Measurements from ENCODE around the gene ARFGAP1. TPM values are rescaled to one million over a fixed set of nuclear protein-coding genes. Genes with fewer than 3 reads are reported as not detected.
"Not testable (repeated sequence)": the region's sequence is repeated elsewhere in the genome, so short reads cannot be mapped to it uniquely, and the experiment has no call there.

The ARFGAP1 gene
- polyA plus RNA-seq, 2 of the 4 experiments (the other 2 are of a cell fraction), result 41.0 to 106 TPM

GRCh38 chr20:63305393-63305792 lies 32.8 kb downstream of the ARFGAP1 start:
- no peaks in the 10 kb centered on the region for H3K4me1 ChIP-seq
- no peak for TF ChIP-seq ATOH8 (CRISPR knock-in tag; IDR thresholded peaks at IDR 0.05; ENCODE audit: low read depth)
- no peak for TF ChIP-seq CBX2 (IDR thresholded peaks at IDR 0.05; ENCODE audit: borderline replicate concordance, low read depth)
- no peak for TF ChIP-seq USF2 (IDR thresholded peaks at IDR 0.05)
- no peak for TF ChIP-seq CBX8 (IDR thresholded peaks at IDR 0.05)
- no peak for TF ChIP-seq NPAS2 (CRISPR knock-in tag; IDR thresholded peaks at IDR 0.05; ENCODE audit: borderline replicate concordance)
- no peak for TF ChIP-seq TP53 (CRISPR knock-in tag; IDR thresholded peaks at IDR 0.05)
- no peak for TF ChIP-seq PHF8 (IDR thresholded peaks at IDR 0.05; ENCODE audit: borderline replicate concordance, low read depth)
- no peak for TF ChIP-seq ELK1 (IDR thresholded peaks at IDR 0.05; ENCODE audit: low read depth, low read length)
- no peak overlapping the region for H3K4me3 ChIP-seq
- FAIRE-seq (no peak), DNase-seq (ENCODE audit: low read depth in 1 of 2, low spot score in 1 of 2) (no peak), ATAC-seq (no peak)
- no peak overlapping the region for H3K4me2 ChIP-seq
- ChIA-PET CTCF (interaction anchor here (0.9 to 1.5 kb wide), 3 partner anchors 18 to 82 kb away, joined by 3 to 8 read pairs (median 6); no protein-coding TSS in a partner anchor), POLR2A (no interaction called here)
- WGBS (ENCODE audit: missing lambda C conversion rate), result 40% methylated on average over 1 of the region's 8 CpGs
- H3K27ac ChIP-seq, result no peak overlapping the region
- peaks cover 14% of the 10 kb centered on the region; the same call in 2 of the 3 replicates for H3K9me3 ChIP-seq

GRCh38 chr20:63305933-63306672 lies 33.5 kb downstream of the ARFGAP1 start:
- H3K27ac ChIP-seq; H3K4me1 ChIP-seq; H3K4me3 ChIP-seq; FAIRE-seq; H3K9me3 ChIP-seq; DNase-seq (ENCODE audit: low read depth in 1 of 2, low spot score in 1 of 2); H3K4me2 ChIP-seq; ATAC-seq; POLR2A ChIA-PET: not testable (repeated sequence)
- TF ChIP-seq MAX (IDR thresholded peaks at IDR 0.05), result 0 out of 2 replicates have a peak, but pooled peaks have one; percentile 43
- CTCF ChIA-PET, result interaction anchor here (1.1 to 1.5 kb wide), 2 partner anchors 76 to 82 kb away, joined by 6 to 8 read pairs; no protein-coding TSS in a partner anchor
- WGBS (ENCODE audit: missing lambda C conversion rate), result 44% methylated on average over 18 of the region's 30 CpGs

GRCh38 chr20:63306673-63307537 lies 34.3 kb downstream of the ARFGAP1 start:
- 56% methylated on average over 4 of the region's 35 CpGs for WGBS (ENCODE audit: missing lambda C conversion rate)
- Histone ChIP-seq H3K4me1 (0 out of 3 replicates have a peak, but pooled peaks cover 3% of the 10 kb centered on the region), H3K27ac (no peak overlapping the region), H3K9me3 (peaks cover 3% of the 10 kb centered on the region; the same call in 1 of the 3 replicates), H3K4me3 (no peak overlapping the region), H3K4me2 (no peak overlapping the region)
- TF ChIP-seq CBX8 (IDR thresholded peaks at IDR 0.05) (no peak), E2F6 (IDR thresholded peaks at IDR 0.05; ENCODE audit: borderline replicate concordance, low read depth) (no peak), MAFK (IDR thresholded peaks at IDR 0.05; ENCODE audit: partially characterized antibody) (no peak), JUNB (IDR thresholded peaks at IDR 0.05) (no peak), MYC (IDR thresholded peaks at IDR 0.05; ENCODE audit: borderline replicate concordance, low read length) (no peak), KDM5A (IDR thresholded peaks at IDR 0.05) (no peak), EHF (CRISPR knock-in tag; IDR thresholded peaks at IDR 0.05) (no peak), NR3C1 (IDR thresholded peaks at IDR 0.05) (no peak)
- no peak for ATAC-seq
- ChIA-PET CTCF (interaction anchor here (1.0 to 5.3 kb wide), 6 partner anchors 11 to 666 kb away, joined by 4 to 139 read pairs (median 24); no protein-coding TSS in a partner anchor), POLR2A (no interaction called here)
- no peak for FAIRE-seq
- DNase-seq (ENCODE audit: low read depth in 1 of 2, low spot score in 1 of 2), result no peak
